ENCODE data around the gene PERCC1. TPM values are rescaled to one million over a fixed set of nuclear protein-coding genes. Genes with fewer than 3 reads are reported as not detected.
A peak's percentile ranks its signal among the peaks of the same experiment; 100 is the strongest.
"Not testable (repeated sequence)": the region's sequence is repeated elsewhere in the genome, so short reads cannot be mapped to it uniquely, and the experiment has no call there.

Gene PERCC1
- total RNA-seq, 1 donor from 2014 or later: not detected

DNA sequence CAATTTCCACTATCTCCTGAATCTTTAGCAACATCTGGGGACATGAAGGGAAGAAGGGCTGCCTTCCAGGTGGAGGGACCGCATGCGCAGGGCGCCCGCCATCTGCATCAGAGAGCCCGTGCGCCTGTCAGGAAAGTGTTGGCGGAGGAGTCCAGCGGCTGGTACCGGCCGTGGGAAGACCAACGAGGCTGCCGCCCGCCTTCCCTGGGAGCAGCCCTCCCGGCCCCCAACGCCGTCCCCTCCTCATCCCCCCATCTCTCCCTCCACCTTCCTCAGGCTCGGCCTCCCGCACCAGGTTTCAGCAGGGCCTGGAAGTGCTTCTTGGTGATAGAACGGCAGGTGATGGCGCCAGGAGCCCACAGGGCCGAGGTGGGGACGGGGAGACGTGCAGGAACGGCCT is 35.2 kb downstream of the PERCC1 start:
- no peak for DNase-seq (ENCODE audit: low spot score)
- no peaks in the 10 kb centered on the region for H3K4me1 ChIP-seq
- H3K9me3 ChIP-seq (ENCODE audit: low read depth): no peaks in the 10 kb centered on the region
- H3K9ac ChIP-seq: peak overlapping the region; percentile 8
- H3K4me3 ChIP-seq: no peak overlapping the region
- Mint-ChIP-seq H3K9me3 (no peaks in the 10 kb centered on the region), H3K27me3 (ENCODE audit: insufficient read depth, low read depth) (peaks cover 11% of the 10 kb centered on the region), H3K4me3 (no peak overlapping the region), H3K36me3 (no peaks in the 10 kb centered on the region), H3K4me1 (peaks cover 10% of the 10 kb centered on the region), H3K27ac (no peak overlapping the region)
- H2AFZ ChIP-seq (replicated peaks): no peak overlapping the region
- no peaks in the 10 kb centered on the region for H3K27me3 ChIP-seq
- TF ChIP-seq, protein P1, sequence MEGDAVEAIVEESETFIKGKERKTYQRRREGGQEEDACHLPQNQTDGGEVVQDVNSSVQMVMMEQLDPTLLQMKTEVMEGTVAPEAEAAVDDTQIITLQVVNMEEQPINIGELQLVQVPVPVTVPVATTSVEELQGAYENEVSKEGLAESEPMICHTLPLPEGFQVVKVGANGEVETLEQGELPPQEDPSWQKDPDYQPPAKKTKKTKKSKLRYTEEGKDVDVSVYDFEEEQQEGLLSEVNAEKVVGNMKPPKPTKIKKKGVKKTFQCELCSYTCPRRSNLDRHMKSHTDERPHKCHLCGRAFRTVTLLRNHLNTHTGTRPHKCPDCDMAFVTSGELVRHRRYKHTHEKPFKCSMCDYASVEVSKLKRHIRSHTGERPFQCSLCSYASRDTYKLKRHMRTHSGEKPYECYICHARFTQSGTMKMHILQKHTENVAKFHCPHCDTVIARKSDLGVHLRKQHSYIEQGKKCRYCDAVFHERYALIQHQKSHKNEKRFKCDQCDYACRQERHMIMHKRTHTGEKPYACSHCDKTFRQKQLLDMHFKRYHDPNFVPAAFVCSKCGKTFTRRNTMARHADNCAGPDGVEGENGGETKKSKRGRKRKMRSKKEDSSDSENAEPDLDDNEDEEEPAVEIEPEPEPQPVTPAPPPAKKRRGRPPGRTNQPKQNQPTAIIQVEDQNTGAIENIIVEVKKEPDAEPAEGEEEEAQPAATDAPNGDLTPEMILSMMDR (IDR thresholded peaks at IDR 0.05): no peak
- TF ChIP-seq EZH2phosphoT487 (IDR thresholded peaks at IDR 0.05) (no peak), EZH2 (IDR thresholded peaks at IDR 0.05) (no peak)
- no peaks in the 10 kb centered on the region for H3F3A ChIP-seq (ENCODE audit: low read depth)
- no peaks in the 10 kb centered on the region for H3K36me3 ChIP-seq
- no peak overlapping the region for H3K27ac ChIP-seq
- no peak overlapping the region for H3K4me2 ChIP-seq
- peaks cover 9% of the 10 kb centered on the region for H4K20me1 ChIP-seq (ENCODE audit: low read depth)
- peaks cover 45% of the 10 kb centered on the region for H3K79me2 ChIP-seq (ENCODE audit: low read depth)

DNA sequence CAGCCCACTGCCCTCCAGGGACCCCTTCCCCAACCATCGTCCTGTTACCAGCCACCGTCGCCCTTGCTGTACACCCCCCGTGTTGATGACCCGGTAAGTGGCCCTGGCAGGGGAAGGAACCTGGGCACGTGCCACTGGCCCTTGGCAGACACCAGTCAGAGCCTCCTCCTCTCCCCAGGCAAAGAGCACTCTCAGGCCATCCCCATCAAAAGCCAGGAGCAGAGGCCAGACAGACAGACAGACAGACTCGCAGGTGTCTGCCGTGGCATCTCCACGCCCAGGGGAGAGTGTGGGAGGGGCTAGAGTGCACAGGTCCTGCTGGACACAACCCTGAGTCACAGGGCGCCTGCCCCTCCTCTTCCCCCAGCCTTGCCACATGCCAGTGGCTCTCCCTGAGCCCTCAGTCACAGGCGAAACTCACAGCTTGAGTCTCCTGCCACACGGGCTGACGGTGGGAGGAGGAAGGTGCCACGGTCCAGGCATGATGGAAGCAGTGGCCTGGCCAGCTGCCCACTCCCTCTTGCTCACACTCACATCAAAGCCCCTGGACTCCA is 36.2 kb downstream of the PERCC1 start:
- no peak overlapping the region for H3K4me2 ChIP-seq
- TF ChIP-seq EZH2phosphoT487 (IDR thresholded peaks at IDR 0.05) (no peak), EZH2 (IDR thresholded peaks at IDR 0.05) (no peak)
- TF ChIP-seq, protein P1 (IDR thresholded peaks at IDR 0.05): no peak
- H3F3A ChIP-seq (ENCODE audit: low read depth): no peaks in the 10 kb centered on the region
- Mint-ChIP-seq H3K9me3 (no peaks in the 10 kb centered on the region), H3K36me3 (no peaks in the 10 kb centered on the region), H3K27ac (no peak overlapping the region), H3K4me1 (peaks cover 10% of the 10 kb centered on the region), H3K27me3 (ENCODE audit: insufficient read depth, low read depth) (peaks cover 11% of the 10 kb centered on the region), H3K4me3 (no peak overlapping the region)
- H3K79me2 ChIP-seq (ENCODE audit: low read depth): peaks cover 55% of the 10 kb centered on the region
- H3K36me3 ChIP-seq: no peaks in the 10 kb centered on the region
- no peaks in the 10 kb centered on the region for H3K27me3 ChIP-seq
- no peak for DNase-seq (ENCODE audit: low spot score)
- no peaks in the 10 kb centered on the region for H3K9me3 ChIP-seq (ENCODE audit: low read depth)
- H3K9ac ChIP-seq: no peak overlapping the region
- H3K4me3 ChIP-seq: no peak overlapping the region
- no peaks in the 10 kb centered on the region for H3K4me1 ChIP-seq
- peaks cover 9% of the 10 kb centered on the region for H4K20me1 ChIP-seq (ENCODE audit: low read depth)
- no peak overlapping the region for H2AFZ ChIP-seq (replicated peaks)
- H3K27ac ChIP-seq: no peak overlapping the region

DNA sequence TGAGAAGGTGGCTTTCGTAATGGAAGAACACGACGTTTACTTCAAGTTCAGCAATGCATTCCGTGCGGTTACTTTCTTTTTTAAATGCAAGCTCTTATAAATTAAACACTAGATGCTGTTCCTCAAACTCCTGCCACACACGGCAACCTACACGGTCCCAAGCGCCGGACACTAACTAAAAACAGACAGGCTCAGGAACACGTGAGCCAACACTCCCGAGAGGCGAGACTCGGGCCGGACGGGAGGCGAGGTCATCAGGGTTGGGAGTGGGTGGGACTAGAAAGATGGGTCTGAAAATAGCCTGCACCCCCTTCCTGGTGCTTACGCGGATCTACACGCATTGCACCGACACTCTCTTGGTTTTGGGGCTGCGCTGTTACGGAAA is 37.5 kb downstream of the PERCC1 start:
- Mint-ChIP-seq H3K27ac (no peak overlapping the region), H3K27me3 (ENCODE audit: insufficient read depth, low read depth) (peaks cover 12% of the 10 kb centered on the region), H3K4me1 (peaks cover 14% of the 10 kb centered on the region), H3K9me3 (no peaks in the 10 kb centered on the region), H3K4me3 (no peak overlapping the region), H3K36me3 (no peaks in the 10 kb centered on the region)
- Histone ChIP-seq H3K36me3 (no peaks in the 10 kb centered on the region), H3F3A (ENCODE audit: low read depth) (no peaks in the 10 kb centered on the region), H4K20me1 (ENCODE audit: low read depth) (peaks cover 9% of the 10 kb centered on the region), H3K79me2 (ENCODE audit: low read depth) (peaks cover 68% of the 10 kb centered on the region), H3K4me1 (no peaks in the 10 kb centered on the region), H2AFZ (replicated peaks) (no peak overlapping the region), H3K4me2 (no peak overlapping the region), H3K4me3 (no peak overlapping the region), H3K27me3 (no peaks in the 10 kb centered on the region), H3K9ac (no peak overlapping the region), H3K27ac (no peak overlapping the region), H3K9me3 (ENCODE audit: low read depth) (no peaks in the 10 kb centered on the region)
- TF ChIP-seq, protein P1 (IDR thresholded peaks at IDR 0.05): no peak
- TF ChIP-seq EZH2phosphoT487 (IDR thresholded peaks at IDR 0.05) (no peak), EZH2 (IDR thresholded peaks at IDR 0.05) (no peak)
- DNase-seq (ENCODE audit: low spot score): no peak

DNA sequence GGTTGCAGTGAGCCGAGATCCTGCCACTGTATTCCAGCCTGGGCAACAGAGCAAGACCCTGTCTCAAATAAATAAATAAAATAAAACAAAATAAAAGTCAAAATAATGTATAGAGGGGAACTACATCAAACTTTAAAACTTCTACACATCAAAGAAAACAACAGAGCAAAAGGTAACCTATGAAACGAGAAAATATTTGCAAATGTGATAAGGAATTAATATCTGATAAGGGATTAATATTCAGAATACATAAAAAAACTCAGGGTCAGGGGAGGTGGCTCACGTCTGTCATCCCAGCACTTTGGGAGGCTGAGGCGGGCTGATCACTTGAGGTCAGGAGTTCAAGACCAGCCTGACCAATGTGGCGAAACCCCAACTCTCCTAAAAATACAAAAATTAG is 38.3 kb downstream of the PERCC1 start:
- H3K4me2 ChIP-seq; H3K4me1 ChIP-seq; H3F3A ChIP-seq (ENCODE audit: low read depth); H3K36me3 Mint-ChIP-seq; H4K20me1 ChIP-seq (ENCODE audit: low read depth); H3K27ac Mint-ChIP-seq; H3K4me3 ChIP-seq; H3K27ac ChIP-seq; H2AFZ ChIP-seq (replicated peaks); DNase-seq (ENCODE audit: low spot score); H3K9ac ChIP-seq; H3K4me3 Mint-ChIP-seq; H3K9me3 ChIP-seq (ENCODE audit: low read depth); H3K27me3 ChIP-seq; H3K36me3 ChIP-seq; H3K9me3 Mint-ChIP-seq: not testable (repeated sequence)
- H3K79me2 ChIP-seq (ENCODE audit: low read depth): peaks cover 75% of the 10 kb centered on the region
- Mint-ChIP-seq H3K27me3 (ENCODE audit: insufficient read depth, low read depth) (peaks cover 12% of the 10 kb centered on the region), H3K4me1 (peaks cover 16% of the 10 kb centered on the region)
